HFF-Myc (cell line): Measurements from ENCODE around the gene PHLPP1.
A peak's percentile ranks its signal among the peaks of the same experiment; 100 is the strongest.
"Not testable (repeated sequence)": the region's sequence is repeated elsewhere in the genome, so short reads cannot be mapped to it uniquely, and the experiment has no call there.

ENCODE experiments used
- DNase-seq: peaks from one replicate; pipeline ENCODE4 v3.0.0-alpha.2; 2011; ENCODE audit warnings: low read depth; ENCODE audit errors: extremely low read depth
- H3K4me3 ChIP-seq: replicated peaks from 2 replicates; pipeline ENCODE4 v1.5.1; 2011; ENCODE audit warnings: low read depth, mild to moderate bottlenecking, control low read depth, low read length
- TF ChIP-seq, protein P1 (sequence below): IDR thresholded peaks from 2 replicates; pipeline ENCODE4 v1.5.1; 2012; ENCODE audit warnings: mild to moderate bottlenecking, low read depth, low read length, control low read depth; ENCODE audit errors: missing control alignments

Gene PHLPP1

DNA sequence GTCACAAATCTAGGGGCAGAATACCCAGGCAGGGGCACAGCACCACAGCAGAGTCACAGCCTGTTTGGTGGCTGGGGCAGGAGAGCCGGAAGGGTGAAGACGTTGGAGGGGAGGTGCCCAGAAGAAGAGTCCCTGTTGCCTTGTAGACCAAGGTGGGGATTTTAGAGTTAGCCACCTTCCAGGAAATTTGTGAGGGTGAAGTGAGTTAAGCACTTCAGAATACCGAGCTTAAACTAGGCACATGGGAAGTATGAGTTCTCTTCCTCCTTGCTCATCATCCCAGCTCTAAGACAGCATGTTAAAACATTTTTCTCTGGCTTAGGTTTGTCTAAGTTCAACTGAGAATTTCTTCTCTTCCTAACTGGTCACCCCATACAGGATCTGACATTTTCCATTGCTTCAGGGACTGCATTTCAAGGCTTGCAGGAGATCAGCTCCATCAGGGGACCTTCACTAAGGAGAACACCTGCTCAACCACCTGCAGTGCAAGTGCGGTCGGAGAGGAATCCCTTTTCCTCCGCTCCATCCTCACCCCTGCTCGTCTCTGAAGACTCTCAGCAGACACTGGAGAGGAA lies 26.5 kb upstream of the PHLPP1 start:
- TF ChIP-seq, protein P1, sequence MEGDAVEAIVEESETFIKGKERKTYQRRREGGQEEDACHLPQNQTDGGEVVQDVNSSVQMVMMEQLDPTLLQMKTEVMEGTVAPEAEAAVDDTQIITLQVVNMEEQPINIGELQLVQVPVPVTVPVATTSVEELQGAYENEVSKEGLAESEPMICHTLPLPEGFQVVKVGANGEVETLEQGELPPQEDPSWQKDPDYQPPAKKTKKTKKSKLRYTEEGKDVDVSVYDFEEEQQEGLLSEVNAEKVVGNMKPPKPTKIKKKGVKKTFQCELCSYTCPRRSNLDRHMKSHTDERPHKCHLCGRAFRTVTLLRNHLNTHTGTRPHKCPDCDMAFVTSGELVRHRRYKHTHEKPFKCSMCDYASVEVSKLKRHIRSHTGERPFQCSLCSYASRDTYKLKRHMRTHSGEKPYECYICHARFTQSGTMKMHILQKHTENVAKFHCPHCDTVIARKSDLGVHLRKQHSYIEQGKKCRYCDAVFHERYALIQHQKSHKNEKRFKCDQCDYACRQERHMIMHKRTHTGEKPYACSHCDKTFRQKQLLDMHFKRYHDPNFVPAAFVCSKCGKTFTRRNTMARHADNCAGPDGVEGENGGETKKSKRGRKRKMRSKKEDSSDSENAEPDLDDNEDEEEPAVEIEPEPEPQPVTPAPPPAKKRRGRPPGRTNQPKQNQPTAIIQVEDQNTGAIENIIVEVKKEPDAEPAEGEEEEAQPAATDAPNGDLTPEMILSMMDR = no peak
- no peak overlapping the region for H3K4me3 ChIP-seq
- no peak for DNase-seq

DNA sequence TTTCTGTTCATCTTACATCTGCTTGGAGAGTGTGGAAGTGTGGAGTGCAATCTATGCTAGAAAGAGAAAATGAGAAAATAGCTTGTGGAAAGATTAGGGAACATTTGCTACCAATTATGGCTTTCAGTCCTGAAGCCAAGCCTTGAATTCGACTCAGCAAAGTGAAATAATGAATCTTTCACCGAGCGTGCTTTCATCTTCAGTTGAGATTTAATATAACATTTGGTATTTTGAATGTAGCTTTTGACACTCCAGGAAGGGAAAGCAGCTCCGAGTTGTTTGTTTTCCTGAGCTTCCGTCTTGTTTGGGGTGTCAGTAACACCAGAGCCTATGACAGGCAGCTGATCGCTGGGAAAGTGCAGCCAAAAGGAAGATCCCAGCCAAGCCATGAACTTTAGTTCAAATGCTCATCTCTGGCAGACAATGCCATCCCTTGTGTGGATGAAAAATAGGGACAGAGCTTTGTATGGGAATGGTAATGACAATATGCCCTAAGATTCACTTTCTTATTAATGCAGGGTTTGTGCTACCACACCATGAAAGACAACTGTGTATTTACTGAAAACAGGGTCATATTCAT lies 25.0 kb upstream of the PHLPP1 start:
- DNase-seq = no peak
- TF ChIP-seq, protein P1 = no peak

DNA sequence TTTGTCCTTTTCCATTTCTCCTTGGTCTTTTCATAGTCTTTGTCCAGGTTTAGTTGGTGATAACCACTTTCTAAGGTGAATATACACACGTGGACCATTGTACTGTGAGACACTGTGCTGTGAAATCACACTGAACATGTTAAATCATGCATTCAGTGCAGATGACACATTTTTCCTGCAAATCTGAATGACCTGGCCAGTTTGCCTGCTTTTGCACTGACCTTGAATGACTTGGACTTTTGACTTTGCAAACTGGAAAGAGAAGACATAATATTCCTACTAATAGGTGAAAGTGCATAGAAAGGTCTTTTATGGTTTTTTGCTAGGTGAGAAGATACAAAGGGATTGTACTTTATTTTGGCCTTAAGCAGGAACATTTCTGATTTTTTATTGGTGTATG lies 21.7 kb upstream of the PHLPP1 start:
- TF ChIP-seq, protein P1 = no peak
- H3K4me3 ChIP-seq = no peak overlapping the region
- no peak for DNase-seq

More for the DNA sequence above, 25.0 kb upstream of the PHLPP1 start:
- no peak overlapping the region for H3K4me3 ChIP-seq

DNA sequence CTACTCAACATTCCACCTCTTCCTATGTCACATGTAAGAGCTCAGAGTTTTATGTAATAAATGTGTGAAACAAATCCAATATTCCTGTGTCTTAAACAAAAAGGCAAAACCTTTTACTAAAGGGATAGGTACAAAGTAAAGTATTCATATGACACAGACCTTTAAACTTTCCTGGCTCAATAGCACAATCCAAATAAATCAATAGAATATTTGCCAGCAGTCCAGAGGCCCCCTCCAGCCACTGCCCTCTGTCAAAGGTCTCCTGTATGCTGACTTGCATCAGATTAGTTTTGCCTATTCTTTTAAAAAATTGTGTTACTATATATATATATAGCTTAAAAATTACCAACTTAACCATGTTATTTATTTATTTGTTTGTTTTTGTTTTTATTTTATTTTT lies 17.7 kb upstream of the PHLPP1 start:
- no peak for DNase-seq
- TF ChIP-seq, protein P1 = no peak
- H3K4me3 ChIP-seq = no peak overlapping the region

DNA sequence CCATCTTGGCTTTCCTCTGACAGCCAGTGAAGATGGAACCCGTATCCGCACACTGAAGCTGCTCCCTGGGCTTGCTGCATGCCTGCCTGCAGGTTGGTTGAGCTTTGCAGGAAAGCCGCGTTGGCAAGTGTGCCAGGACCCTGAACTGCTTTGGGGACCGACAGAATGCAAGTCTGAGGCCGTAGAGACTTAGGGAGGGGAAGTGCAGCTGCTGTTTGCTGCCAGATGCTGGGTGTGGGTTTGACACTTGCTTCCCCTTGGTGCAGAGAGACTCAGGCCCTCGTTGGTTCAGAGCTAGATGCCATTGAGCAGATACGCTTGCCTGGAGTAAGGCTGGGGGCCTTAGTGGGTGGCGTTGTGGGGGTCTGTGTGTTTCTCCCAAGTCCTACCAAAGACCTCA lies 13.1 kb upstream of the PHLPP1 start:
- TF ChIP-seq, protein P1 = no peak
- DNase-seq = no peak

DNA sequence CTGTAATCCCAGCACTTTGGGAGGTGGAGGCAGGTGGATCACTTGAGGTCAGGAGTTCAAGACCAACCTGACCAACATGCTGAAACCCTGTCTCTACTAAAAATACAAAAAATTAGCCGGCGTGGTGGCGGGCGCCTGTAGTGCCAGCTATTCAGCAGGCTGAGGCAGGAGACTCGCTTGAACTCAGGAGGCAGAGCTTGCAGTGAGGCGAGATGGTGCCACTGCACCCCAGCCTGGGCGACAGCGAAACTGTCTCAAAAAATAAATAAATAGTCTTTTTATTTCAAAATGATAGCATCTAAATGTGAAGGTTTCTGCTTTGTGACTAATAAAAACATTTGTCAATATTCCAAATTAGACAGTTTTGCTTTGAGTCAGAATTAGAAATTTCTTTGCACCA lies 8.5 kb upstream of the PHLPP1 start:
- DNase-seq, H3K4me3 ChIP-seq: not testable (repeated sequence)

More for the DNA sequence above, 13.1 kb upstream of the PHLPP1 start:
- no peak overlapping the region for H3K4me3 ChIP-seq

DNA sequence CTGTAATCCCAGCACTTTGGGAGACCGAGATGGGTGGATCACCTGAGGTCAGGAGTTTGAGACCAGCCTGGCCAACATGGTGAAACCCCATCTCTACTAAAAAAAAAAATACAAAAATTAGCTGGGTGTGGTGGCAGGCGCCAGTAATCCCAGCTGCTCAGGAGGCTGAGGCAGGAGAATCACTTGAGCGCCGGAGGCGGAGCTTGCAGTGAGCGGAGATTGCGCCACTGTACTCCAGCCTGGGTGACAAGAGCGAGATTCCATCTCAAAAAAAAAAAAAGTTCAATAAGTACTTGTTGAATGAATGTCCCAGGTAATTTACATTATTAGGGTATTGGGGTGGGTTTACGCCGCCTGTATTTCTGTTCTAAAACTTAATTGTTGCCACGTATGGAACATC lies 5.4 kb upstream of the PHLPP1 start:
- DNase-seq, H3K4me3 ChIP-seq: not testable (repeated sequence)

DNA sequence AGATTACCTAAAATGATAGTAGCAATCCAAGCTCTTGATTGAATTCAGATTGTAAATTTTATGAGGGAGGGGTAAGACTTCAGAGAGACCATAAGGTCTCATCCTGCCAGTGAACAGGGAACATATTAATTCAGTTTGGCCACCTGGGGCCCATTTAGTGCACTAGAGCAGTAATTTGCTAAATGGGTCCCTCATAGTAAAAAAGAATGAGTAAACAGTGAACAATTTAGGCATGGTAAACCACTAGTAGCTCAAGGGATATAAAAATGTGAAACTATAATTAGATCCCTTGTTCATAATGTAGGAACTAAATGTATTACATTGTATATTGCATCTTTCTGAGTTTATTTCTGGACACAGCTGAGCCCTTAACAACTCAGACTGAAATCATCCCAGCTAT lies 4.9 kb upstream of the PHLPP1 start:
- peak; percentile 47 for DNase-seq
- H3K4me3 ChIP-seq = no peak overlapping the region
- TF ChIP-seq, protein P1 = no peak
